ENCODE measurements around the gene BRIX1. TPM values are rescaled to one million over a fixed set of nuclear protein-coding genes. Genes with fewer than 3 reads are reported as not detected.

Gene BRIX1
- total RNA-seq (2014; rRNA removed; shearing (Covaris generic)) = 64.4 and 77.6 TPM in 2 replicates

- DNase-seq (ENCODE audit: low read depth) = peak; percentile 98
Observed at GRCh38 chr5:34915139-34915855, at the start of gene BRIX1, which contains the start of gene RAD1. Gene BRIX1 (plus strand): TSS chr5:34915711. CDS start chr5:34915739, 28 bp downstream. Gene RAD1 (minus strand): TSS chr5:34915504. CDS start chr5:34914892, 612 bp downstream.

- peak; percentile 7 for DNase-seq (ENCODE audit: low read depth)
Observed at GRCh38 chr5:34866989-34867471, 48.5 kb upstream of the BRIX1 start.

GRCh38 chr5:34867660-34868059, 47.9 kb upstream of the BRIX1 start:
- DNase-seq (ENCODE audit: low read depth) = no peak

- no peak for DNase-seq (ENCODE audit: low read depth)
Observed at GRCh38 chr5:34868791-34869190, 46.7 kb upstream of the BRIX1 start.

GRCh38 chr5:34869256-34869655, 46.3 kb upstream of the BRIX1 start:
- no peak for DNase-seq (ENCODE audit: low read depth)

- DNase-seq (ENCODE audit: low read depth) = no peak
Observed at GRCh38 chr5:34870382-34870781, 45.1 kb upstream of the BRIX1 start.

GRCh38 chr5:34876275-34876674, 39.2 kb upstream of the BRIX1 start:
- no peak for DNase-seq (ENCODE audit: low read depth)

GRCh38 chr5:34881246-34881645, 34.3 kb upstream of the BRIX1 start:
- DNase-seq (ENCODE audit: low read depth) = no peak

GRCh38 chr5:34886392-34887119, 29.0 kb upstream of the BRIX1 start:
- no peak for DNase-seq (ENCODE audit: low read depth)

- DNase-seq (ENCODE audit: low read depth) = no peak
Observed at GRCh38 chr5:34889394-34889793, 26.1 kb upstream of the BRIX1 start.

- no peak for DNase-seq (ENCODE audit: low read depth)
Observed at GRCh38 chr5:34891981-34892380, 23.5 kb upstream of the BRIX1 start.

GRCh38 chr5:34892414-34892813, 23.1 kb upstream of the BRIX1 start:
- no peak for DNase-seq (ENCODE audit: low read depth)

- no peak for DNase-seq (ENCODE audit: low read depth)
Observed at GRCh38 chr5:34894716-34895115, 20.8 kb upstream of the BRIX1 start.

- DNase-seq (ENCODE audit: low read depth) = no peak
Observed at GRCh38 chr5:34895641-34896419, 19.7 kb upstream of the BRIX1 start.

- no peak for DNase-seq (ENCODE audit: low read depth)
Observed at GRCh38 chr5:34897646-34898045, 17.9 kb upstream of the BRIX1 start.

GRCh38 chr5:34898258-34898895, 17.1 kb upstream of the BRIX1 start:
- DNase-seq (ENCODE audit: low read depth) = peak; percentile 75

- peak; percentile 44 for DNase-seq (ENCODE audit: low read depth)
Observed at GRCh38 chr5:34899066-34899465, 16.4 kb upstream of the BRIX1 start.

- DNase-seq (ENCODE audit: low read depth) = no peak
Observed at GRCh38 chr5:34900652-34901051, 14.9 kb upstream of the BRIX1 start.

GRCh38 chr5:34903260-34903659, 12.3 kb upstream of the BRIX1 start:
- DNase-seq (ENCODE audit: low read depth) = no peak

- no peak for DNase-seq (ENCODE audit: low read depth)
Observed at GRCh38 chr5:34905564-34905963, 9.9 kb upstream of the BRIX1 start.

GRCh38 chr5:34913072-34913471, 2.4 kb upstream of the BRIX1 start:
- DNase-seq (ENCODE audit: low read depth) = peak; percentile 66

- DNase-seq (ENCODE audit: low read depth) = peak; percentile 56
Observed at GRCh38 chr5:34914671-34915138, 806 bp upstream of the BRIX1 start.

Data from M059J (cell line).